SK-N-SH (cell line): ENCODE results near the gene BAZ1A. TPM values are rescaled to one million over a fixed set of nuclear protein-coding genes. Genes with fewer than 3 reads are reported as not detected.

Source experiments
- CTCF ChIA-PET: fragments of 300-600, 350-600 bp; formaldehyde crosslinking; extraction: SDS; loops from one replicate; lab custom pipeline; 2021; lab: Yijun Ruan, JAX
- POLR2A ChIA-PET: fragments of 350-600 bp; sonication (Branson Sonifier 250); formaldehyde crosslinking; extraction: SDS; loops from one replicate; lab custom pipeline; 2020; ENCODE audit warnings: antibody characterized with exemption, inconsistent platforms; lab: Yijun Ruan, JAX
- DNase-seq: peaks from one replicate; pipeline ENCODE4 v3.0.0; 2012
- H2AFZ ChIP-seq: fragments of 200-600 bp; sonication (generic); 2 replicates; pipeline ENCODE4 v1.8.1; 2016; ENCODE audit warnings: antibody characterized with exemption, mild to moderate bottlenecking, low read depth
- H3F3A ChIP-seq: fragments of 200-600 bp; sonication (generic); replicated peaks from 2 replicates; pipeline ENCODE3; 2016; ENCODE audit warnings: antibody characterized with exemption, mild to moderate bottlenecking; ENCODE audit not compliant: insufficient read depth
- H3K27ac ChIP-seq, 2 experiments: fragments of 200-500 bp in 1 of 2; fragments of 200-600 bp in 1 of 2; sonication (Bioruptor generic) in 1 of 2; sonication (generic), shearing (Covaris generic) in 1 of 2; 2 replicates each; pipeline versions ENCODE4 v1.5.1 to v1.6.1; 2014 to 2016; ENCODE audit warnings: low read depth in 2 of 2, inconsistent platforms in 1 of 2, low read length in 1 of 2, mild to moderate bottlenecking in 1 of 2, mixed read lengths in 1 of 2
- H3K27me3 ChIP-seq: fragments of 200-600 bp; sonication (generic), shearing (Covaris generic); 2 replicates; pipeline ENCODE4 v1.6.1; 2016; ENCODE audit warnings: mixed run types; ENCODE audit not compliant: insufficient read depth
- H3K36me3 ChIP-seq, 2 experiments: fragments of 200-500 bp in 1 of 2; fragments of 200-600 bp in 1 of 2; sonication (Bioruptor generic) in 1 of 2; sonication (generic) in 1 of 2; replicated peaks in 1 of 2; 2 replicates each; pipeline versions ENCODE3 to v1.5.1; 2014 to 2016; ENCODE audit warnings: low read length in 1 of 2, mild to moderate bottlenecking in 1 of 2; ENCODE audit not compliant: insufficient read depth in 2 of 2, control insufficient read depth in 1 of 2
- H3K4me1 ChIP-seq, 2 experiments: fragments of 200-500 bp in 1 of 2; fragments of 200-600 bp in 1 of 2; sonication (Bioruptor generic) in 1 of 2; sonication (generic), shearing (Covaris generic) in 1 of 2; 2 replicates each; pipeline versions ENCODE4 v1.5.1 to v1.6.1; 2014 to 2016; ENCODE audit warnings: low read depth in 1 of 2, low read length in 1 of 2, mixed run types in 1 of 2; ENCODE audit not compliant: insufficient read depth in 2 of 2, control insufficient read depth in 1 of 2
- H3K4me2 ChIP-seq: fragments of 200-600 bp; sonication (generic), shearing (Covaris generic); 2 replicates; pipeline ENCODE4 v1.6.1; 2017; ENCODE audit warnings: mixed run types
- H3K4me3 ChIP-seq, 2 experiments: fragments of 200-500 bp in 1 of 2; fragments of 200-600 bp in 1 of 2; sonication (Bioruptor generic) in 1 of 2; sonication (generic), shearing (Covaris generic) in 1 of 2; 2 replicates each; pipeline versions ENCODE4 v1.5.1 to v1.8.1; 2014 to 2016; ENCODE audit warnings: low read depth in 2 of 2, inconsistent platforms in 1 of 2, low read length in 1 of 2, mild to moderate bottlenecking in 1 of 2, mixed read lengths in 1 of 2, moderate library complexity in 1 of 2
- H3K79me2 ChIP-seq: fragments of 200-600 bp; sonication (generic); 2 replicates; pipeline ENCODE4 v1.8.1; 2017; ENCODE audit warnings: mild to moderate bottlenecking; ENCODE audit not compliant: insufficient read depth
- H3K9ac ChIP-seq: fragments of 200-600 bp; sonication (generic); 2 replicates; pipeline ENCODE4 v1.6.1; 2017; ENCODE audit warnings: mixed run types
- H3K9me2 ChIP-seq: fragments of 200-600 bp; sonication (generic); 2 replicates; pipeline ENCODE4 v1.6.1; 2017; ENCODE audit warnings: mixed run types
- H3K9me3 ChIP-seq: fragments of 200-600 bp; sonication (generic); 2 replicates; pipeline ENCODE4 v1.6.1; 2017; ENCODE audit warnings: mixed run types, mild to moderate bottlenecking, moderate library complexity
- H4K20me1 ChIP-seq: fragments of 200-600 bp; sonication (generic); 2 replicates; pipeline ENCODE4 v1.6.1; 2017; ENCODE audit warnings: mild to moderate bottlenecking, mixed run types; ENCODE audit not compliant: insufficient read depth
- ELF1 ChIP-seq: IDR thresholded peaks from 2 replicates; pipeline ENCODE4 v1.4.0; 2012
- EP300 ChIP-seq, 2 experiments: IDR thresholded peaks; 2 replicates each; pipeline versions ENCODE4 v1.4.0 to v1.6.1; 2012; ENCODE audit warnings: borderline replicate concordance in 1 of 2, low read depth in 1 of 2, low read length in 1 of 2
- FOXJ3 ChIP-seq: sonication (generic); formaldehyde crosslinking; IDR thresholded peaks from 2 replicates; pipeline ENCODE4 v1.5.1; 2020; ENCODE audit warnings: mild to moderate bottlenecking, missing genetic modification reagents
- FOXM1 ChIP-seq: IDR thresholded peaks from 2 replicates; pipeline ENCODE4 v1.4.0; 2012; ENCODE audit warnings: low read depth, mild to moderate bottlenecking
- GABPA ChIP-seq: IDR thresholded peaks from 2 replicates; pipeline ENCODE4 v1.4.0; 2012; ENCODE audit warnings: low read depth, mild to moderate bottlenecking
- MAX ChIP-seq: IDR thresholded peaks from 2 replicates; pipeline ENCODE4 v1.4.0; 2012; ENCODE audit warnings: low read depth
- MEF2A ChIP-seq: IDR thresholded peaks from 2 replicates; pipeline ENCODE4 v1.4.0; 2012; ENCODE audit warnings: low read depth, borderline replicate concordance
- MXI1 ChIP-seq: IDR thresholded peaks from 2 replicates; pipeline ENCODE4 v1.6.1; 2012; ENCODE audit warnings: mild to moderate bottlenecking, low read depth, low read length, improper control_type of control experiment
- NFIC ChIP-seq: IDR thresholded peaks from 2 replicates; pipeline ENCODE4 v1.4.0; 2012; ENCODE audit warnings: borderline replicate concordance
- NRF1 ChIP-seq: IDR thresholded peaks from 2 replicates; pipeline ENCODE4 v1.6.1; 2012; ENCODE audit warnings: low read depth, mild to moderate bottlenecking, low read length
- PBX3 ChIP-seq: IDR thresholded peaks from 2 replicates; pipeline ENCODE4; 2012
- RAD21 ChIP-seq: IDR thresholded peaks from 2 replicates; pipeline ENCODE4 v1.6.1; 2012; ENCODE audit warnings: mild to moderate bottlenecking, low read length
- REST ChIP-seq: IDR thresholded peaks from 2 replicates; pipeline ENCODE4 v1.6.1; 2012; ENCODE audit warnings: mild to moderate bottlenecking, low read depth, low read length, moderate library complexity
- RFX5 ChIP-seq: IDR thresholded peaks from 2 replicates; pipeline ENCODE4 v1.6.1; 2012; ENCODE audit warnings: mild to moderate bottlenecking, improper control_type of control experiment, low read length
- TAF1 ChIP-seq: IDR thresholded peaks from 2 replicates; pipeline ENCODE4 v1.6.1; 2012; ENCODE audit warnings: low read depth, mild to moderate bottlenecking, low read length, moderate library complexity, borderline replicate concordance
- USF2 ChIP-seq: fragments of 150-350 bp; IDR thresholded peaks from 2 replicates; pipeline ENCODE4 v1.6.1; 2017; ENCODE audit warnings: antibody characterized with exemption, low read length, low read depth, borderline replicate concordance
- YY1 ChIP-seq: IDR thresholded peaks from 2 replicates; pipeline ENCODE4 v1.4.0; 2012; ENCODE audit warnings: low read depth, mild to moderate bottlenecking
- ZBTB33 ChIP-seq: IDR thresholded peaks from 2 replicates; pipeline ENCODE4 v1.4.0; 2012; ENCODE audit warnings: low read depth, borderline replicate concordance
- WGBS: methylation state at CpG from one replicate; pipeline ENCODE4 v1.1.6; 2017; ENCODE audit warnings: low lambda C conversion rate; 5-methylcytosine and 5-hydroxymethylcytosine counted together
- polyA plus RNA-seq, 3 experiments: library from polyadenylated mRNA; depleted of rRNA; stranded (reverse); fragments of >200 nt; gene quantifications; 2 replicates each; pipeline ENCODE4 v1.2.3, GENCODE V29; 2012

The BAZ1A gene
- polyA plus RNA-seq, 1 of the 3 experiments (the other 2 are of a cell fraction) = 17.4 TPM

- no peak overlapping the region for H2AFZ ChIP-seq
- H3K9me2 ChIP-seq = no peaks in the 10 kb centered on the region
- H3K4me1 ChIP-seq = peaks cover 3 to 10% of the 10 kb centered on the region in 2 experiments; a peak in 3 of 4 replicates
- no peak overlapping the region for H3K9ac ChIP-seq
- no peaks in the 10 kb centered on the region for H3K9me3 ChIP-seq
- no peak for TF ChIP-seq GABPA
- H4K20me1 ChIP-seq = no peaks in the 10 kb centered on the region
- peaks cover 0 to 6% of the 10 kb centered on the region in 2 experiments for H3K36me3 ChIP-seq
- no peak overlapping the region for H3K27ac ChIP-seq
- H3K79me2 ChIP-seq = peaks cover 64% of the 10 kb centered on the region
- H3K4me3 ChIP-seq = no peak overlapping the region
- no peak overlapping the region for H3K4me2 ChIP-seq
- ChIA-PET POLR2A (no interaction called here), CTCF (no interaction called here)
- no peaks in the 10 kb centered on the region for H3K27me3 ChIP-seq
- peaks cover 4% of the 10 kb centered on the region for H3F3A ChIP-seq
- DNase-seq = no peak
- WGBS = 92% methylated on average over 3 of the region's 3 CpGs
These were observed 37.3 kb downstream of the BAZ1A start for GRCh38 chr14:34837801-34838322.

GRCh38 chr14:34835312-34835711 is 39.8 kb downstream of the BAZ1A start:
- H3K36me3 ChIP-seq = peaks cover 0 to 9% of the 10 kb centered on the region in 2 experiments
- H3F3A ChIP-seq = peaks cover 4% of the 10 kb centered on the region
- DNase-seq = no peak
- no peaks in the 10 kb centered on the region for H3K27me3 ChIP-seq
- no peaks in the 10 kb centered on the region for H4K20me1 ChIP-seq
- H3K79me2 ChIP-seq = peaks cover 59% of the 10 kb centered on the region
- H3K4me1 ChIP-seq = no peaks in the 10 kb centered on the region
- H2AFZ ChIP-seq = no peak overlapping the region
- TF ChIP-seq YY1 = no peak
- TF ChIP-seq NFIC = no peak
- TF ChIP-seq MEF2A = no peak
- TF ChIP-seq ELF1 = no peak
- no peak for TF ChIP-seq EP300 (IDR thresholded peaks at IDR 0.05; ENCODE audit: borderline replicate concordance in 1 of 2, low read depth in 1 of 2, low read length in 1 of 2)
- TF ChIP-seq PBX3 = no peak
- TF ChIP-seq USF2 = no peak
- TF ChIP-seq NRF1 = no peak
- TF ChIP-seq REST = no peak
- no peak for TF ChIP-seq RAD21
- no peak for TF ChIP-seq FOXJ3 (CRISPR knock-in tag)
- TF ChIP-seq TAF1 = no peak
- no peak for TF ChIP-seq MAX
- no peak for TF ChIP-seq FOXM1
- TF ChIP-seq MXI1 = no peak
- no peak for TF ChIP-seq ZBTB33
- TF ChIP-seq RFX5 = no peak
- no peaks in the 10 kb centered on the region for H3K9me3 ChIP-seq
- CTCF ChIA-PET = no interaction called here
- H3K9ac ChIP-seq = no peak overlapping the region
- no peak overlapping the region for H3K4me3 ChIP-seq
- WGBS = 100% methylated on average over 1 of the region's 1 CpG
- no peaks in the 10 kb centered on the region for H3K9me2 ChIP-seq
- POLR2A ChIA-PET = no interaction called here
- H3K27ac ChIP-seq = no peak overlapping the region
- H3K4me2 ChIP-seq = no peak overlapping the region
